ENCODE results near the gene TBRG1. TPM values are rescaled to one million over a fixed set of nuclear protein-coding genes. Genes with fewer than 3 reads are reported as not detected.

Gene TBRG1
- polyA plus RNA-seq (2012; ENCODE audit: missing spikeins), result 18.5 TPM

- FAIRE-seq (peak; percentile 96), DNase-seq (ENCODE audit: insufficient read length) (peak; percentile 79)
- TF ChIP-seq TAF1 (IDR thresholded peaks at IDR 0.05; ENCODE audit: borderline replicate concordance, low read depth, low read length) (peak; percentile 96), POLR2AphosphoS5 (IDR thresholded peaks at IDR 0.05; ENCODE audit: low read depth, low read length) (peak; percentile 93), POLR2A (IDR thresholded peaks at IDR 0.05; ENCODE audit: low read depth, low read length) (peak; percentile 98)
These were observed at the start of gene TBRG1 for GRCh38 chr11:124622531-124623451. Gene TBRG1, plus strand, starts transcription at chr11:124622864. Its CDS starts 220 bp downstream, at chr11:124623084.

- FAIRE-seq (no peak), DNase-seq (ENCODE audit: insufficient read length) (no peak)
- TF ChIP-seq POLR2A (IDR thresholded peaks at IDR 0.05; ENCODE audit: low read depth, low read length), result no peak
- TF ChIP-seq POLR2AphosphoS5 (IDR thresholded peaks at IDR 0.05; ENCODE audit: low read depth, low read length), result no peak
- TF ChIP-seq TAF1 (IDR thresholded peaks at IDR 0.05; ENCODE audit: borderline replicate concordance, low read depth, low read length), result no peak
These were observed 44.8 kb upstream of the TBRG1 start for GRCh38 chr11:124577716-124578427.

- FAIRE-seq (no peak), DNase-seq (ENCODE audit: insufficient read length) (no peak)
- TF ChIP-seq TAF1 (IDR thresholded peaks at IDR 0.05; ENCODE audit: borderline replicate concordance, low read depth, low read length), result no peak
- TF ChIP-seq POLR2A (IDR thresholded peaks at IDR 0.05; ENCODE audit: low read depth, low read length), result no peak
- TF ChIP-seq POLR2AphosphoS5 (IDR thresholded peaks at IDR 0.05; ENCODE audit: low read depth, low read length), result no peak
These were observed 43.9 kb upstream of the TBRG1 start for GRCh38 chr11:124578761-124579160.

GRCh38 chr11:124581817-124582216 lies 40.8 kb upstream of the TBRG1 start:
- TF ChIP-seq TAF1 (IDR thresholded peaks at IDR 0.05; ENCODE audit: borderline replicate concordance, low read depth, low read length) (no peak), POLR2A (IDR thresholded peaks at IDR 0.05; ENCODE audit: low read depth, low read length) (no peak), POLR2AphosphoS5 (IDR thresholded peaks at IDR 0.05; ENCODE audit: low read depth, low read length) (no peak)
- DNase-seq (ENCODE audit: insufficient read length) (no peak), FAIRE-seq (no peak)

- DNase-seq (ENCODE audit: insufficient read length) (no peak), FAIRE-seq (no peak)
- TF ChIP-seq POLR2AphosphoS5 (IDR thresholded peaks at IDR 0.05; ENCODE audit: low read depth, low read length), result no peak
- TF ChIP-seq POLR2A (IDR thresholded peaks at IDR 0.05; ENCODE audit: low read depth, low read length), result no peak
- TF ChIP-seq TAF1 (IDR thresholded peaks at IDR 0.05; ENCODE audit: borderline replicate concordance, low read depth, low read length), result no peak
These were observed 40.1 kb upstream of the TBRG1 start for GRCh38 chr11:124582565-124582964.

GRCh38 chr11:124583781-124584180 lies 38.9 kb upstream of the TBRG1 start:
- FAIRE-seq (no peak), DNase-seq (ENCODE audit: insufficient read length) (no peak)
- no peak for TF ChIP-seq TAF1 (IDR thresholded peaks at IDR 0.05; ENCODE audit: borderline replicate concordance, low read depth, low read length)
- no peak for TF ChIP-seq POLR2AphosphoS5 (IDR thresholded peaks at IDR 0.05; ENCODE audit: low read depth, low read length)
- TF ChIP-seq POLR2A (IDR thresholded peaks at IDR 0.05; ENCODE audit: low read depth, low read length), result no peak

- FAIRE-seq (no peak), DNase-seq (ENCODE audit: insufficient read length) (no peak)
- TF ChIP-seq POLR2AphosphoS5 (IDR thresholded peaks at IDR 0.05; ENCODE audit: low read depth, low read length) (no peak), TAF1 (IDR thresholded peaks at IDR 0.05; ENCODE audit: borderline replicate concordance, low read depth, low read length) (no peak), POLR2A (IDR thresholded peaks at IDR 0.05; ENCODE audit: low read depth, low read length) (no peak)
These were observed 37.8 kb upstream of the TBRG1 start for GRCh38 chr11:124584681-124585372.

GRCh38 chr11:124586238-124586860 lies 36.3 kb upstream of the TBRG1 start:
- DNase-seq (ENCODE audit: insufficient read length), result no peak
- FAIRE-seq, result peak; percentile 90
- TF ChIP-seq POLR2A (IDR thresholded peaks at IDR 0.05; ENCODE audit: low read depth, low read length), result no peak
- no peak for TF ChIP-seq POLR2AphosphoS5 (IDR thresholded peaks at IDR 0.05; ENCODE audit: low read depth, low read length)
- no peak for TF ChIP-seq TAF1 (IDR thresholded peaks at IDR 0.05; ENCODE audit: borderline replicate concordance, low read depth, low read length)

- no peak for FAIRE-seq
- no peak for TF ChIP-seq POLR2AphosphoS5 (IDR thresholded peaks at IDR 0.05; ENCODE audit: low read depth, low read length)
- TF ChIP-seq TAF1 (IDR thresholded peaks at IDR 0.05; ENCODE audit: borderline replicate concordance, low read depth, low read length), result no peak
- no peak for TF ChIP-seq POLR2A (IDR thresholded peaks at IDR 0.05; ENCODE audit: low read depth, low read length)
These were observed 31.2 kb upstream of the TBRG1 start for GRCh38 chr11:124591430-124591829.

GRCh38 chr11:124592627-124593026 lies 30.0 kb upstream of the TBRG1 start:
- DNase-seq (ENCODE audit: insufficient read length) (no peak), FAIRE-seq (no peak)
- no peak for TF ChIP-seq POLR2A (IDR thresholded peaks at IDR 0.05; ENCODE audit: low read depth, low read length)
- TF ChIP-seq TAF1 (IDR thresholded peaks at IDR 0.05; ENCODE audit: borderline replicate concordance, low read depth, low read length), result no peak
- no peak for TF ChIP-seq POLR2AphosphoS5 (IDR thresholded peaks at IDR 0.05; ENCODE audit: low read depth, low read length)

More at GRCh38 chr11:124591430-124591829, 31.2 kb upstream of the TBRG1 start:
- no peak for DNase-seq (ENCODE audit: insufficient read length)

All from GM12892 (cell line).